Neuron (in vitro differentiated cells): ENCODE data around the gene PFKL.

ENCODE experiments used
- H2AFZ ChIP-seq: one replicate; pipeline ENCODE4 v1.6.1; 2013; ENCODE audit warnings: low read depth, mild to moderate bottlenecking, inconsistent platforms, low read length, moderate library complexity
- H3K27me3 ChIP-seq: one replicate; pipeline ENCODE4 v1.6.1; 2013; ENCODE audit warnings: low read length; ENCODE audit not compliant: insufficient read depth
- H3K36me3 ChIP-seq: one replicate; pipeline ENCODE4 v1.6.1; 2013; ENCODE audit warnings: low read length; ENCODE audit not compliant: insufficient read depth
- H3K4me1 ChIP-seq: one replicate; pipeline ENCODE4 v1.6.1; 2013; ENCODE audit warnings: low read length; ENCODE audit not compliant: insufficient read depth
- H3K4me3 ChIP-seq: 2 replicates; pipeline ENCODE4 v1.5.1; 2013; ENCODE audit warnings: mild to moderate bottlenecking, low read length, moderate library complexity
- H3K9me3 ChIP-seq: one replicate; pipeline ENCODE4 v1.6.1; 2013; ENCODE audit warnings: low read length

The PFKL gene

GRCh38 chr21:44325386-44326271 lies 25.8 kb downstream of the PFKL start:
- Histone ChIP-seq H3K9me3 (no peaks in the 10 kb centered on the region), H2AFZ (no peak overlapping the region), H3K27me3 (no peaks in the 10 kb centered on the region), H3K4me3 (no peak overlapping the region), H3K36me3 (peaks cover 33% of the 10 kb centered on the region), H3K4me1 (no peaks in the 10 kb centered on the region)

GRCh38 chr21:44326272-44326647 lies 26.4 kb downstream of the PFKL start:
- Histone ChIP-seq H3K27me3 (no peaks in the 10 kb centered on the region), H3K36me3 (peaks cover 33% of the 10 kb centered on the region), H2AFZ (no peak overlapping the region), H3K4me1 (no peaks in the 10 kb centered on the region), H3K4me3 (no peak overlapping the region), H3K9me3 (no peaks in the 10 kb centered on the region)

DNA sequence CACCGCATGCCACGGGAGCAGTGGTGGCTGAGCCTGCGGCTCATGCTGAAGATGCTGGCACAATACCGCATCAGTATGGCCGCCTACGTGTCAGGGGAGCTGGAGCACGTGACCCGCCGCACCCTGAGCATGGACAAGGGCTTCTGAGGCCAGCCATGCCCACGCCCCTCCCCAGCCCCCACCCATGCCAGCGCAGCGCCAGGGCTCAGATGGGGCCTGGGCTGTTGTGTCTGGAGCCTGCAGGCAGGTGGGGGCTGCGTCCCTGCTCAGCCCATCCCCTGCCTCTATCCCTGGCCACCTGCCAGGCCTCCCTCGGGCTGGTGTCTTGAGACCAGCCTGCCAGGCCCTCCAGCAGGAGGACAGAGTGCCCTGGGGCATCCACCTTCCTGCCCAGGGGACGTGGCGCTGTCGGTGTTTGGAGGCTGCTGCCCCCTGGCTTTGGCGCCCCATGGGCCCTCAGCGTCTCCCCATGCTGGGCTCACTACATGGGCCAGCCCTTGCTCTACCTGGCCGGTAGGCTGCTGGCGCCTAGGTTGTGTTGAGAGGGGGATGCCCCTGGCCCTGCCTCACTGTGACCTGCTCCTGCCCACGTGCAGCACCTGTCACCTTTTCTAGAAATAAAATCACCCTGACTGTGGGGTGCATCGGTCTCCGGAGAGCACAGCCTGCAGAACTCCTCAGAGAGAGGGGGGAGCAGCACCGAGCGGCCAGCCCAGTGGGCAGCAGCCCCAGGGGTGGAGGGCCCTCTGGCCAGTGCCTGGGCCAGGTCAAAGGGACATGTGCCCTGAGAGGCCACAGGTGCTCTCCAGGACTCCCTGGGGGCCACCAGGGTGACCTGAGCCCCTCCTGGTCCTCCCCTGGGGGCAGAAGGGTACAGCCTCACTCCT lies 27.1 kb downstream of the PFKL start:
- Histone ChIP-seq H3K36me3 (peaks cover 27% of the 10 kb centered on the region), H3K27me3 (no peaks in the 10 kb centered on the region), H3K9me3 (no peaks in the 10 kb centered on the region), H3K4me3 (no peak overlapping the region), H3K4me1 (no peaks in the 10 kb centered on the region), H2AFZ (no peak overlapping the region)

DNA sequence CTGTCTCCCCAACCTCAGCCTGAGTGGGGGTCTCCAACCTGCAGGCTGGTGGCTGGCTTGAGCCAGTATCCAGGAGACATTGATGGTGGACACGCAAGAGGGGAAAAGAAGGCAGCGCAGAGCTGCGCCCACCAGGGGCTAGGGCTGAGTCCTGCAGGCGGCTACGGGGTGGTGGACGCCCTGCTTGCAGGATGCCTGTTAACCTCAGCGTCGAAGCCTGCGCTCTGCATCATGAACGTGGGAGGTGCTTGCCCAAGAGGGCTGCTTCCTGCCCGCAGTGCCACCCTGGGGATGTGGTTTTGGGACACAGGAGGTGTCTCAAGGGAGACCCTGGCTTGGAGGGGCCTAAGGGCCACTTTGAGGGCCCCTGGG lies 27.7 kb downstream of the PFKL start:
- H3K36me3 ChIP-seq: peaks cover 22% of the 10 kb centered on the region
- H2AFZ ChIP-seq: no peak overlapping the region
- no peak overlapping the region for H3K4me3 ChIP-seq
- H3K4me1 ChIP-seq: no peaks in the 10 kb centered on the region
- H3K27me3 ChIP-seq: no peaks in the 10 kb centered on the region
- H3K9me3 ChIP-seq: no peaks in the 10 kb centered on the region

GRCh38 chr21:44328242-44328895 lies 28.5 kb downstream of the PFKL start:
- Histone ChIP-seq H3K4me3 (no peak overlapping the region), H3K27me3 (no peaks in the 10 kb centered on the region), H3K4me1 (no peaks in the 10 kb centered on the region), H3K9me3 (no peaks in the 10 kb centered on the region), H2AFZ (no peak overlapping the region), H3K36me3 (peaks cover 22% of the 10 kb centered on the region)

DNA sequence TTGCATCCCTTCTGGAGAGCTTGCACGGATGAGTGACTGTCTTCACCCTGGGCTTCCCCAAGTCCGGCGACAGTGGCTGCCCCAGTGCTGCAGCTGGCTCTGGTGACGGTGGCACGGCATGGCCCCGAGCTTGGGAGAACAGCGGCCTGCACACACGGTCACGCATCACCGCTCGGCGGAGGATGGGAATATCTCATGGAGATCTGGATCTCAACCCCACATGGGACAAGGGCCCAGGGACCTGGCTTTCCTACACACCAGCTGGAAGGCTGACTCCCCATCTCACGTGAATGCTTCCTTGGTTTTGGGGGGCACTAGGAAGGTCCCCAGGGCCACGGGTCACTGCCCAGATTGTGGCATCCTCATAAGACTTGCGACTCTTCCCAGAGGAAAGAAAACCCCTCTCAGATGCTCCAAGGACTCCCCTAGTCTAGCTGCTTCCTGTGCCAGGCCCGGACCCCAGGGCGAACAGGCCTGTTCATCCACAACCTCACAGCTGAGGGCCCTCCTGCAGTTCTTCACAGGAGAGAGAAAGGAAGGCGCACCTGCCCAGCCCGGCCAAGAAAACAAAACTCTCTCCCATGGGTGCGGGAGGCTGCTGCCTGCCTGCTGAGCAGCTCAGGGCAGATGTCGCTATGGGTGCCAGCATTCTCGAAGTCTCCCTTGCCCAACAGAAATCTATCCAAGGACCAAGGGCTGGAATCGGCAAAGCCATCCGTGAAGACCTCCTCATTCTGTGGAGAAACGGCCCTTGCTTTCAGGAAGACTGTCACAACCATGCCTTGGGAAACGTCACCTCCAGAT lies 29.4 kb downstream of the PFKL start:
- Histone ChIP-seq H2AFZ (no peak overlapping the region), H3K4me3 (no peak overlapping the region), H3K27me3 (no peaks in the 10 kb centered on the region), H3K9me3 (no peaks in the 10 kb centered on the region), H3K36me3 (peaks cover 15% of the 10 kb centered on the region), H3K4me1 (no peaks in the 10 kb centered on the region)

DNA sequence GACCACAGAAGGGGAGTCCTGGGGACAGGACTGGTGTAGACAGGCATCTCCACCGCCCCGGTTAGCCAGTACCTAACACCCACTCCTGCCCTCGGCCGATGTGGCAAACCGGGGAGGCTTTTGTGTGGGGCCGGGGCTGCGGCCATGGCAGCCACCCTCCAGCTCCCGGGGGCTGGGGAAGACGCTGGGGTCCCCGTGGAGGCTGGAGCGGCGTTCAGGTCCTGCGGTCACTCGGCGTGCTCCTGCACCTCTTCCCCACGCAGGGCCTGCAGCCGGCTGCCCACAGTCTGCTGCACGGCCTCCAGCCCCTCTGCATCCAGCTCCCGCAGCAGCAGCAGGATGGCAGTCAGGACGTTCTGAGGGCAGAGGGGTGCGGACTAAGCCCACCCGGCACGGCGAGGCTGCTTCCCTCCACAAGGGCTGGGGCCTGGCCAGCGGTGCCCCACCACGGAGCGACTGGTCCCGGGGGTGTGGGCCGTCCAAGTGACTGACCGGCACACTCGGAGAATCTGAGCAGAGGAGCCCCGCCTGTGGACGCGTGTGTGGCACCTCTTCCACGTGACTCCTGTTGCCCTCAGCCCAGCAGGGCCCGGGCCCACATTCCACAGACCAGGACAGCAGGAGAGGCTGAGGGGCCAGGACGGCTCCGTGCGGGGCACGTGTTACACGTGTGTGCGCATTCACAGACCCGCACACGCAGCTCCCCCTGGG lies 30.3 kb downstream of the PFKL start:
- no peak overlapping the region for H3K4me3 ChIP-seq
- peaks cover 8% of the 10 kb centered on the region for H3K36me3 ChIP-seq
- H3K9me3 ChIP-seq: no peaks in the 10 kb centered on the region
- H3K4me1 ChIP-seq: no peaks in the 10 kb centered on the region
- no peaks in the 10 kb centered on the region for H3K27me3 ChIP-seq
- H2AFZ ChIP-seq: no peak overlapping the region

- peaks cover 6% of the 10 kb centered on the region for H3K36me3 ChIP-seq
- H3K9me3 ChIP-seq: no peaks in the 10 kb centered on the region
- no peaks in the 10 kb centered on the region for H3K4me1 ChIP-seq
- no peak overlapping the region for H2AFZ ChIP-seq
- no peak overlapping the region for H3K4me3 ChIP-seq
- no peaks in the 10 kb centered on the region for H3K27me3 ChIP-seq
These were observed 30.8 kb downstream of the PFKL start for GRCh38 chr21:44330698-44331097.

DNA sequence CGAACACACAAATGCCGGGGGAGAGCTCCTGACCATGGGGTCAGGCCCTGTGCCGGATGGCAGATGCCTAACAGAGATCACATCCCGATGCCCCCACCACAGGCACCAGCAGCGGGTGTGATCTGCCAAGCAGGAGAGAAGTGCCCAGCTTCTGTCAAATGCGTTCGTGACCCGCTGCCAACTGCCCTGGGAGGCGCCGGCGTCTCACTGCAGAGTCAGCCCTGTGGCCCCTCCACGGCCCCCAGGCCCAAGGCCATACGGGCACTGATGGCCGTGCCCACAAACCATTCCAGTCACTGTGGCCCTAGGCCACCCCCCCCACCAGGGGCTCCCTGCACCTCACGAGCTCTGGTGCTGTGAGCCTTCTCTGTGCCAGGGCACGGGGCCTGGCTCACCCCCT lies 31.4 kb downstream of the PFKL start:
- Histone ChIP-seq H3K27me3 (no peaks in the 10 kb centered on the region), H3K36me3 (peaks cover 6% of the 10 kb centered on the region), H3K9me3 (no peaks in the 10 kb centered on the region), H3K4me1 (no peaks in the 10 kb centered on the region), H3K4me3 (no peak overlapping the region), H2AFZ (no peak overlapping the region)

- Histone ChIP-seq H3K36me3 (peaks cover 6% of the 10 kb centered on the region), H3K27me3 (no peaks in the 10 kb centered on the region)
These were observed 31.9 kb downstream of the PFKL start for GRCh38 chr21:44331650-44332307.

DNA sequence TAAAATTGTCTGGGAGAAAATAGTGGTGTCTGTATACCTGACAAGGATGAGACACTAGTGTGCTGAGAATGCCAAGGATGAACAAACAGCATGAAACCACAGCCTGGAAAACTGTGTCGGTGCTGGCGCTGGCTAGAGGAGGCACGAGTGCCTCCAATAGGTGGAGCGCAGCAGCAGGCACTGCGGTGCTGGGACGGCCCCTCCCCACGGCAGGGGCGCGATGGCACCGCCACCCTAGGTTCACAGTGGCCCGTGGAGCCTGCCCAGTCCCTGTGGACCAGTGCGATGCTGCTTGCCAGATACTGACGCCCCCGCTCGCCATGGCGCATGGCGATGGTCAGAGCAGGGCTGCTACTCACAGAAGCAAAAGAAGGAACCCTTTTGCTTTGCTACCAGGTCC lies 32.5 kb downstream of the PFKL start:
- Histone ChIP-seq H3K27me3 (no peaks in the 10 kb centered on the region), H3K4me1 (peaks cover 4% of the 10 kb centered on the region), H2AFZ (no peak overlapping the region), H3K4me3 (no peak overlapping the region), H3K36me3 (peaks cover 3% of the 10 kb centered on the region), H3K9me3 (no peaks in the 10 kb centered on the region)

More at GRCh38 chr21:44331650-44332307, 31.9 kb downstream of the PFKL start:
- H2AFZ ChIP-seq: no peak overlapping the region
- no peaks in the 10 kb centered on the region for H3K9me3 ChIP-seq
- no peak overlapping the region for H3K4me3 ChIP-seq
- H3K4me1 ChIP-seq: no peaks in the 10 kb centered on the region

- no peaks in the 10 kb centered on the region for H3K9me3 ChIP-seq
- peaks cover 10% of the 10 kb centered on the region for H3K4me1 ChIP-seq
- H3K4me3 ChIP-seq: no peak overlapping the region
- H3K36me3 ChIP-seq: no peaks in the 10 kb centered on the region
- no peak overlapping the region for H2AFZ ChIP-seq
- no peaks in the 10 kb centered on the region for H3K27me3 ChIP-seq
These were observed 33.1 kb downstream of the PFKL start for GRCh38 chr21:44332965-44333364.
